AG09319 (cell line): Measurements from ENCODE around the gene BHLHE23.

Experiments
- DNase-seq: peaks from one replicate; pipeline ENCODE4 v3.0.0-alpha.2; 2010; ENCODE audit warnings: low read depth; ENCODE audit errors: extremely low read depth
- CTCF ChIP-seq: IDR thresholded peaks from 2 replicates; pipeline ENCODE4 v1.5.1; 2011; ENCODE audit warnings: low read depth, mild to moderate bottlenecking, inconsistent platforms, low read length, moderate library complexity

Gene BHLHE23

DNA sequence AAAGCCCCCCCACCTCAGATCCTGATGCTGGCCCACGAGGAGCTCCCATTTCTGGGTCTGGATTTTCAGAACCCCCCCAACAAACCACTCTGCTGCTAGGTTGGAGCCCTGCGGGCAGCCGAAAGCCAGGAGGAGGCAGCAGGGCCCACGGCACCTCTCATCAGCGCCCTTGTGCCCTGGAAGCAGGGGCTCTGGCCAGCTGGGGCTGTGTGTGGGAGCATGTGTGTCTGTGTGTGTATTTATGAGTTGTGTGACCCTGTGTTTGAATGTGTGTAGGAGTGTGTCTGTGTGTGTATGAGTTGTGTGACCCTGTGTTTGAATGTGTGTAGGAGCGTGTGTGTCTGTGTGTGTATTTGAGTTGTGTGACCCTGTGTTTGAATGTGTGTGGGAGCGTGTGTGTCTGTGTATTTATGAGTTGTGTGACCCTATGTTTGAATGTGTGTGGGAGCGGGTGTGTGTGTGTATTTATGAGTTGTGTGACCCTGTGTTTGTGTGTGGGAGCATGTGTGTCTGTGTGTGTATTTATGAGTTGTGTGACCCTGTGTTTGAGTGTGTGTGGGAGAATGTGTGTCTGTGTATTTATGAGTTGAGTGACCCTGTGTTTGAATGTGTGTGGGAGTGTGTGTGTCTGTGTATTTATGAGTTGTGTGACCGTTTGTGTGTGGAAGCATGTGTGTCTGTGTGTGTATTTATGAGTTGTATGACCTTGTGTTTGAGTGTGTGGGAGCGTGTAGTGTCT is 35.4 kb downstream of the BHLHE23 start:
- no peak for DNase-seq
- no peak; the same call in 1 of the 2 replicates for TF ChIP-seq CTCF

DNA sequence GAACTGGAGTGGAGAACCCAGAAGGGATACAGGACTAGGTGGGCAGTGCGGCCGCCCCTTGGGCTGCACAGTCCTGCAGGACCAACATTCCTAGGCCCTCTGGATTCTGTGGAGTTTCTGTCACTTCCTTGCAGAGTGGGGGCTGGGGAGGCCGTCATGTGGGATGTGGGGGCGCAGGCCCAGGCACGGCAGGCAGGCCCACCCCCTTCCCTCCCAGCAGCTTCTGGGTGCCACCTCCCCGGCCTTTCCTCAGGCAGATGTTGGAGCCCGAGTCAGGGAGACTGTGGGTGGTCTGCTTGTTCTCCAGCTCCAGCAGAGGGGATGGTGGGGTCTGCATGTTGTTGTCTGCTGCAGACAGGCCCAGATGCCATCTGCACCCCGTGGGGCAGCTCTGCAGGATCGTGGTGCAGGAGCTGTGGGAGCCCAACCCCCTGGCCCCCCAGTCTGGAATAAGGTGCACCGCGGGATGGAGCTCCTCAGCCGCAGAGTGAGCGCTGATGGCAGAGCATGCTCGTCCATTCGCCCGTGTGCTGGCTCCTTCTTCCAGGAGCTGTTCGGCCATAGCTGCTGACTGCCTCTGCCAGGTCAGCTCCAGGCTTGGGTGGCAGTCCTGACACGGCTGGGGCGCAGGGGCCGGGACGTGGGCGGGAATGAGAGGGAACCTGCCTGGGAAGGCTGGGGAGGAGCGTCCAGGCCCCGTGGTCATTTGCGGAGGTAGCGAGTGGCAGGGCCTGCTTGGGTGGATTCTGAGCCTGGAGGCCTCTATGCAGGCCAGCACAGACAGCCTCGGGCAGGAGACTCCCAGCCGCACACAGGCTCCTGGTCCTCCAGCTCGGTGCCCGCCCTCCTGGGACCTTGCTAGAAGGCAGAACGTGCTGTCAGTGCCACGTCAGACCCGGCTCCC is 36.2 kb downstream of the BHLHE23 start:
- no peak for TF ChIP-seq CTCF
- no peak for DNase-seq

DNA sequence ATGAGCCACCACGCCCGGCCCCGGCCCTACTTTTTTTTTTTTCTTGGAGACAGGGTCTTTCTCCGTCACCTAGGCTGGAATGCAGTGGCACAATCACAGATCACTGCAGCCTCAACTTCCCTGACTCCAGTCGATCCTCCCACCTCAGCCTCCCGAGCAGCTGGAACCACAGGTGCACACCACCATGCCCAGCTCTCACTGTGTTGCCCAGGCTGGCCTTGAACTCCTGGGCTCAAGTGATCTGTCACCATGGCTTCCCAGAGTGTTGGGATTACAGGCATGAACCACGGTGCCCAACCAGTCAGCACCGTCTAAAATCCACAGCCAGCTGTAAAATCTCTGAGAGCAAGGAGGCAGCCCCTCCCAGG is 36.8 kb downstream of the BHLHE23 start:
- DNase-seq, result no peak

DNA sequence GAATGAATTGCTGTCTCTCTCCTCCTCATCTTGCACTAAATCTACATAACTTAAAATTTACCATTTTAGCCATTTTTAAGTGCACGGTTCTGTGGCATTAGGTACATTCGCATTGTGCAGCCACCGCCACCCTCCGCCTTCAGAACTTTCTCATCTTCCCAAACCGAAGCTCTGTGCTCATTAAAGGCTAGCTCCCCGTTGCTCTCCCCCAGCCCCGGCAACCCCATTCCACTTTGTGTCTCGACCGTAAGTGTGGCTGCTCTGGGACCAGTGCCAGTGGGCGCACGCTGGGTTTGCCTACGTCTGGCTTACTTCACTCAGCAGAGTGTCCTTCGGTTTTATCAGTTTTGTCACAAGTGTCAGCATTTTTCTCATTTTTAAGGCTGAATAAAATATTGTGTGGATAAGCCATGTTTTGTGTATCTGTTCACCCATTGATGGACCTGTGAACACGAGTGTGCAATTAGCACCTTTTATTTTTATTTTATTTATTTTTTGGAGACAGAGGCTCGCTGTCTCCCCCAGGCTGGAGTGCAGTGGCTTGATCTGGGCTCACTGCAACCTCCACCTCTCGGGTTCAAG is 37.5 kb downstream of the BHLHE23 start:
- no peak for DNase-seq
- TF ChIP-seq CTCF, result no peak

More for the DNA sequence above, 36.8 kb downstream of the BHLHE23 start:
- TF ChIP-seq CTCF, result no peak

- no peak for DNase-seq
- TF ChIP-seq CTCF, result no peak
Observed at GRCh38 chr20:62968378-62969178, 38.2 kb downstream of the BHLHE23 start.

DNA sequence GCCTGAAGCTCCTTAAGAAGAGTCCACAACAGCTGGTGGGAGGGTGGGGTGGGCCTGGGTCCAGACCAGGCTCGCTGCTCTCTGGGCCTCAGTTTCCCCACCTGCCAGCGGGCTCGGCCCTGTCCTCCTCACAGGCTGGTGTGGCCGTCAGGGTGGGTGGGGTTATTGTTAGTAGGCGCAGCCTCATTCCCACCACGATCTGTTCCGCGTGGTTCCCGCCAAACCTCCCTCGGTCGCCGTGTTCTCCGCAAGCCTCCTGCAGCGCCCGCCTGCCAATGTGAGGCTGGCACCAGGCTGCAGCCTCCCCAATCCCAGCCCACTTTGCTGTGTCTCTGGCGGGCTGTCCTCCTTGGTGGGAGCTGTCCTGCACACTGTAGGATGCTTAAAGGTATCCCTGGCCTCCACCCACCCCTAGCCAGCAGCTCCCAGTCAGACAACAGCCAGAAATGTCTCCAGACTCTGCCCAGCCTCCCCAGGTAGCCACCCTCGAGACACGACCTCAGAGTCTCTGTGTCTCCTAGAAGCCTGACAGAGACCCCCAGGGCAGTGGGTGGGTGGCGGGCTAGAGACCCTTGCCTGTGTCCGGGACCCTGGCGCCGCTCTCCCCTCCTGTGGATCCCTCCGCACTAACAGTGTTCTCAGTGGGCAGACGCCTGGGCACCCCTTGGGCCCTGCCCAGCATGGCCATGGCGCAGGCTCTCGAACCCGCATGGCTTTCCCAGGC is 39.0 kb downstream of the BHLHE23 start:
- no peak for DNase-seq
- no peak for TF ChIP-seq CTCF
